ENCODE results near the gene ADRA2B.
"Not testable (repeated sequence)": the region's sequence is repeated elsewhere in the genome, so short reads cannot be mapped to it uniquely, and the experiment has no call there.

Gene ADRA2B

GRCh38 chr2:96085541-96086355 lies 30.6 kb downstream of the ADRA2B start:
- DNase-seq = no peak

GRCh38 chr2:96084858-96085518 lies 31.4 kb downstream of the ADRA2B start:
- not testable (repeated sequence) for DNase-seq

GRCh38 chr2:96083989-96084857 lies 32.1 kb downstream of the ADRA2B start:
- no peak for DNase-seq

DNA sequence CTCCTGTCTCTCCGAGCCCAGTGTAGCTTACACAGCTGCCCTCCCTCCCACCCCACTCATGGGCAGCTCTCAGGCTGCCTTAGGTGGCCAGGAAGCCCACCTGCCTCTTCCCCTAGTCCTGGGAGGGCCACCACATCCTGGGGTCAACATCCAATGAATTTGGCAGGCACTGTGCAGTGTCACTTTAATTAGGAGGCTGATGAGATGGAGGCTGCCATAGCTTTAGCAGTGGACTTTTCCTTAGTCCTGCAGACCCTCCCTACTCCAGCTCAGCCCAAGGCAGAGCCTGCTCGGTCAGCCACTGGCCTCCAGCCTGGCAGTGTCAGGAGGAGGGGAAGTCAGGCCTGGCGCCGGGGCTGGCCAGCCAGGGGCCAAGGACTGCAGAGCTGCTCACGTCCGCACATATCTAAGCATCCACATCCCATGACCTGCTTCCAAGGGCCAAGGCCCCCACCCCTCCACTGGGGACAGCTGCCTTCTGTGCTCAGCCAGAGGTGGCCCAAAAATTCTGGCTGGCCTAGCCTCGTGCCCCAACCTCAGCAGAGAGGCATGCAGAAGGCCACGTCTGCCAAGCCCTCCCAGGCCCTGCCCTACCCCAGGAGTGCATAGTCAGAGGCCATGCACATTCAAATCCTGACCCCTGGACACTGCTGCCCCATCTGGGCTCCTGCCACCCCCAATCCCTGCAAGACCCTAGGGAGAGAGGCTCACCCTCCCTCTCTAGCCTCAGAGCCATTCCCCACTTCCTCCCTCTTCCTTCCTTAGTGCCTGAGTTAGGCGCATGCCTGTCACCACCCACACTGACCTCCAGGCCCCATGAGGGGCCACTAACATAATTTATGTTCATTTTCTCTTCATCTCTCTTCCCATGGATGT lies 33.1 kb downstream of the ADRA2B start:
- DNase-seq = no peak

DNA sequence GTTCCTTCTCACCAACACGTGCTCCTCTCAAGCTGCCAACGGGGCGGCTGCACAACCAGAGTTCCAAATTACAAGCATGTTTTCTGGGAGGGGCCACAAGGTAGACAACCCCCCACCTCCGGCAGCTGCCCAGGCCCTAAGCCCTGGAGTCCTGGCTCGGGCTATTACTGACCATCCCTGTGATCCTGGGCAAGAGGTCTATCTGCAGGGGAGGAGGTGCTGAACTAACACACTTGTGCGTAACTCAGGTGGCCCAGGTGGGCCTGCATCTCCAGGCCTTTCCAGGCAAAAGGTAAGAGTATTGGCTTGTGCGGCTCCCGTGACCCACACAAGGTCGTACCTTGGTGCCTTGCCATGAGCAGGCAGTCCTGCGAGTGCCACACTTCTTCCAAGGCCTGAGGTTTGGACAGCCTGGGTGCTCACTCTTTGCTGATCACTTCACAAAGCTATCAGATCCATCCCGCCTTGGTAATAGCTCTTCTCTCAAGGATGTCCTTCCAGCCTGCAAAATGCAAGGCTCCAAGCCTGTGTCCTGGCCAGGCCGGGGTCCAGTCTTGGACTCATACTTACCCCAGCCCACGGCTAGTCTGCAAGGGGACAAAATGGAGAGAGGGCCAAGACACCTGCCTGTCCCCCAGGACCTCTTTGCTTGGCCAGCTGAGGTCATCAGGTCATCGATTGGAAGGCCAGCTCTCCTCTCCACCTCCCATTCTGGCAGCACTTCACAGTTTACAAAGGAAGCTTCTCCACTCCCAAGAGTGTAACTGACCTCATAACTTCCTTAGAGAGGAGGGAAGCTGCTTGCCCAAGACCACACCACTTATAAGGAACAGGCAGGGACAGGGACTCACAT lies 33.9 kb downstream of the ADRA2B start:
- DNase-seq = no peak

- no peak for DNase-seq
Measured at GRCh38 chr2:96081042-96081441, 35.3 kb downstream of the ADRA2B start.

DNA sequence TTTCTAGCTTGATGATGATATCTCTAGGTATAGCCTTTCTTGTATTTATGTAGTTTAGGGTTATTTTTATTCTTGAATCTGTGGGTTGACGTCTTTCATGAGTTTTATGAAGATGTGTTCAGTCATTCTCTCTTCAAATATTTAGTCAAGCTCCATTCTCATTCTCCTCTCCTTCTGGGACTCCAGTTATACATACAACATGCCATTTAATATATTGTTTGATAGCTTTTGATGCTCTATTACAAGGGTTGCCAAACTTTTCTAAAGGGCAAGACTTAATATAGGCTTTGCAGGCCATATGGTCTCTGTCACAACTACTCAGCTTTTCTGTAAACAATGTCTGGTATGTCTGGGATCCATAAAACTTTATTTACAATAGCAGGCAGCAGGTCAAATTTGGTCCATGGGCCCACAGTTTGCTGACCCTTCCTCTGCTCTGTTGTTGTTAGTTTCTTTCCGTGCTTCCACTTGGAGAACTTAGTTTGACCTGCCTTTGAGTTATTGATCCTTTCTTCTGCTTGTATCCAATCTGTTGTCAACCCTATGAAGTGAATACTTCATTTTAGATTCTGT lies 41.1 kb downstream of the ADRA2B start:
- no peak for DNase-seq

DNA sequence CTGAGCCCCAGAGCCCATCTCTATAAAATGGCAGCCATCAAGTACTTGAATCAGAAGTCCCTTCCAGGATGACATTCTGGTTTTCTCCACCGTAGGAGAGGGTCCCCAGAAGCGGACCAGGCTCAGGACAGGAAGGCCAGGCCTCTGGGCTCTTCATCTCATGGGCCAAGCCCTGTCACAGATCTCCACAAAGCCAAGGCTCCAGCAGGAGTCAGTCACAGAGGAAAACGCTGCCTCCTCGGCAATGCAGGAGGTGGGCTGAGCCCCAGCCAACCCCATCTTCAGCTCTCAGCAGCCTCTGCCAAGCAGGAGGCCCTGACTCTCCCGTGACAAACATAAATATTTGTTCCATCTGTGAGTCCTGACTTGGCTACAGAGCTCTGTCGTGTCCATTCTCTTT lies 42.2 kb downstream of the ADRA2B start:
- DNase-seq = no peak

- no peak for DNase-seq
Measured at GRCh38 chr2:96073170-96073775, 43.1 kb downstream of the ADRA2B start.

GRCh38 chr2:96072746-96073145 lies 43.6 kb downstream of the ADRA2B start:
- DNase-seq = no peak

DNA sequence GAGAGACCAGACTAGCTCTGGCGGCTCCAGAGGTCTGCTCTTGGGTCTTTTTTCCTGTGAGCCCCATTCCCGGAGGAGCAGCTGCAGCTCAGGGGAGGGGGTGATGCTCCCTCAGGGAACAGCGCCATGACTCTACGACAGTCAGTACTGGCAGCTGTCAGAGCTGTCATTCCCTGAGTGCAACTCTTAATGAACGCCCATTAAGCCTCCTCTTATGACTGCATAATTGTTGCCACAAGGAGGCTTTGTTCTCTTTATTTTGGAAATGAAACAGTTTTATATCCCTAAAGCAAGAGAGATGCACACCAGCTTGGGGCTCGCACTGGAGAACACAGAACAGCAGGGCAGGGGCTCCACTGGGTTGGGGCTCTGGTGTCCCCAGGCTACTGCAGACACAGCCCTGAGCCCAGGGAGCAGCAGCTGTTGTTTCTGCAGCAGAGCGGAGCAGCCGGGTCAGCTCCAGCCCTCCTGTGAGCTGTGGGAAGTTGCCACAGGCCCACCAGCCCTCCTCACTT lies 44.3 kb downstream of the ADRA2B start:
- DNase-seq = not testable (repeated sequence)

DNA sequence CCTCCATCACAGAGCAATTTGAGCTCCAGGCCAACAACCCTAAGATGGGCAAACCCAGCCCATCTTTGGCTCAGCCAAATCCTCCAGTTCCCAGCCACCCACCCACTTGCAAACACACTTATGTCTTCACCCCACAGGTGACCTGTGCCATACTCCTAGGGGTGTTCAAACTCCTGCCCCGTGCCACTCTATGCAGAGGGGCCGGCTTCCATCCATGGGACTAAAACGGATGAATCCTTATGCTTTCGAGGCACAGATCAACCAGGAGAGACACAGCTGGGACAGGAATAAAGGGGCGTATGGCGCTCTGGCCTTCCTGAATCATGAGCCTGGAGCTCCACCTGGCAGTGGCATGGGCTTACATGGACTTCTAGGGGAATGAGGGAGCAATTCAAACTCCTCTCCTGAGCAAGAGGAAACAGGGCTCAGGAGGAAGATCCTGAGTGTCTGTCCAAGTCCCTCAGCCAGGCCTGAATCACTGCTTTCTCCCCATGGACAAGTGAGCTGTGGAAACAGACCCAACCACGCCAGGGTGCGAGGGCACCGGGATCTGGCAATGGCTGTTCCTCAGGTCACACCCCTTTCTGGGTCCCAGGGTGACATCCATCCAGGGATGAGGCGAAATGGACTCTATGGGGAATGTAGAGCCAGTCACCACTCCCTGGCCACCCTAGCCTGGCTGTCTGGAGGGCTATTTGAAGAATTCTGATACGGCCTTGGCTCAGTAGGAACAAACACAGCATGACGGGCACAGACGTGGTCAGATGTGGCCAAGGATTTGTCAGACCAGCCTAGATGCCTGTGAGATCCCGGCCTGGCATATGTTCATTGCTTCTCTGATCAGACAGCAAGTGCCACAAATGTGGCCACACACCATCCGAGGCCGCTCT lies 45.0 kb downstream of the ADRA2B start:
- DNase-seq = not testable (repeated sequence)

GRCh38 chr2:96070351-96070750 lies 46.0 kb downstream of the ADRA2B start:
- not testable (repeated sequence) for DNase-seq

- not testable (repeated sequence) for DNase-seq
Measured at GRCh38 chr2:96069878-96070277, 46.5 kb downstream of the ADRA2B start.

DNA sequence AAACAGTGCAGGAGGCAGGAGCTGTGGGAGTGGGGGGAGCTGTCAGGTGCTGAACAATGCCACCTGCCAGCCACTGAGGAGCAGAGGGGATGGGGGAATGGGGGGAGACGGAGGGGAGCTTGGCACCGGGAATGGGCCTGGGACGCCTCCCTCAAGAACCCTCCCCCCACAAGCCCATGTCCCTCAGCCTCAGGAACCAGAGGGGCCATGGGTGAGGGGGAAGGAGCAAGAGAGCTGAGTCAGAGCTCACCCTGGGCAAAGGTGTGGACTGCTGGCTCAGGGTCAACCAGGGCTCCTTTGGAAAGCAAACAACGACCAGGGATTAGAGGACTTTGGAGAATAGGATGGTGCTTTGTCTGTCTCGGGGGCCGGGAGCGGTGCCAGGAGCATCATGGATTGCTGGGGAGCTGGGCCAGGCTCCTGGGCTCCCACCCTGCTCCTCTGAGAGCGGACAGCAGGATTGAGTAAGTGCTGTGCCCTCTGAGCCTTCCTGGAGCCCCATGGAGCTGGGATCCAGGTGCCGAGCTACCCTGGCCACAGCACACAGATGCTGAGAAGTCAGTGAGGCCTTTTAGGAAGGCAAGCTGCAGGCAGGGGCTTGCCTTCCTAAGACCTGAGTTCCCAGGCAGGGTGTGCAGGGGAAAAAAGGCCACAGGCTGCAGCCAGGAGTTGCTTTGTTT lies 48.3 kb downstream of the ADRA2B start:
- DNase-seq = peak; percentile 62

DNA sequence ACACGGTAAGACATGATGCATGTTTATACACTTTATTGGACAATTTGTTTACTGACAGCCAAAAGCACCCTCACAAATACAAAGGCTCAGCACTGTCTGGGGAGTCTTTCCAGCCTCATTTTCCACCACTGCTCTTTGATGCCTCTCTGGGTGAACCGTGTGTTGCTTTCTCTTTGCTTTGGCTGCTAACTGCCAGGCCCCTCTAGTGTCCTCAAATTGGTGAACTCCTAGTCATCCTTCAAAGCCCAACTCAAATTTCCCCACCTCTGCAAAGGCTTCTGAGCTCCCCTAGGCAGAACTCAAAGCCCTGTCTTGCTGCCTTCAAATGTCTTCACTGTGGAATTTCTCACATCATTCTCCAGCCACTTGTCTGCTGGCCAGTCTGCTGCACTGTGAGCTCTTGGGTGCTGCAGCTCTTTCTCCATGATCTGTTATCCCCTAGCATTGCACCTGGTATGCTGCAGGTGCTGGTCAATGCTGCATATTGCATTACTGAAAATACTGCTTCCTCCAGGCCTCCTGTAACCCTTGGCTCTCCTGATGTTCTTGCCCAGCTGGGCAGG lies 49.2 kb downstream of the ADRA2B start:
- DNase-seq = not testable (repeated sequence)

GRCh38 chr2:96066511-96066910 lies 49.9 kb downstream of the ADRA2B start:
- DNase-seq = not testable (repeated sequence)

DNA sequence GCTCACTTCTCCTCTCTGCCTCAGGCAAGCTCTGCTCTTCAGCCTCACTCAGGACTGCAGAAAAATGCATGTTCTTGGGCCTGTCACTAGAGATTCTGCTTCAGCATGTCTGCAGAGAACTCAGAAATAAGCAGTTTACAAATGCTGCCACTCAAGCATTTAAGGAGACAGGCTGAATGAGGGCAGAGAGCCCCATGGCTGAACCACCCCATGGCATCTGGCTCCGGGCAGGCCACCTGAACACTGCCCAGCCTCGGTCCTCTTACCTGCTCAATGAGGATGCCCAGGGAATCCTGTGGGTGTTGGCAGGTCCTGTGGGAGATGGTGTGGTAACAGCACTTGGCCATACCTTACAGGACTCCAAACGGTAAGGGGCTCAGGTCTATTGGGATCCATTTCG lies 50.4 kb downstream of the ADRA2B start:
- not testable (repeated sequence) for DNase-seq
